SK-N-SH (cell line): ENCODE data around the gene TRMO.

Source experiments
- EP300 ChIP-seq, 2 experiments: IDR thresholded peaks; 2 replicates each; pipeline versions ENCODE4 v1.4.0 to v1.6.1; 2012; ENCODE audit warnings: borderline replicate concordance in 1 of 2, low read depth in 1 of 2, low read length in 1 of 2
- EZH2phosphoT487 ChIP-seq: fragments of 200-600 bp; sonication (generic); IDR thresholded peaks from 2 replicates; pipeline ENCODE4 v1.6.1; 2017; ENCODE audit warnings: low read depth, mixed run types, mild to moderate bottlenecking, antibody characterized with exemption, moderate library complexity, borderline replicate concordance
- FOSL2 ChIP-seq: IDR thresholded peaks from 2 replicates; pipeline ENCODE4 v1.4.0; 2012; ENCODE audit warnings: low read depth, mild to moderate bottlenecking, moderate library complexity, borderline replicate concordance
- FOXJ3 ChIP-seq: sonication (generic); formaldehyde crosslinking; IDR thresholded peaks from 2 replicates; pipeline ENCODE4 v1.5.1; 2020; ENCODE audit warnings: mild to moderate bottlenecking, missing genetic modification reagents
- MXI1 ChIP-seq: IDR thresholded peaks from 2 replicates; pipeline ENCODE4 v1.6.1; 2012; ENCODE audit warnings: mild to moderate bottlenecking, low read depth, low read length, improper control_type of control experiment
- POLR2AphosphoS5 ChIP-seq: IDR thresholded peaks from 2 replicates; pipeline ENCODE4 v1.6.1; 2012; ENCODE audit warnings: low read depth, low read length
- RFX5 ChIP-seq: IDR thresholded peaks from 2 replicates; pipeline ENCODE4 v1.6.1; 2012; ENCODE audit warnings: mild to moderate bottlenecking, improper control_type of control experiment, low read length
- SMC3 ChIP-seq: IDR thresholded peaks from 2 replicates; pipeline ENCODE4 v1.6.1; 2012; ENCODE audit warnings: low read depth, low read length, improper control_type of control experiment
- TAF1 ChIP-seq: IDR thresholded peaks from 2 replicates; pipeline ENCODE4 v1.6.1; 2012; ENCODE audit warnings: low read depth, mild to moderate bottlenecking, low read length, moderate library complexity, borderline replicate concordance
- YY1 ChIP-seq: IDR thresholded peaks from 2 replicates; pipeline ENCODE4 v1.4.0; 2012; ENCODE audit warnings: low read depth, mild to moderate bottlenecking
- TF ChIP-seq, protein P1 (sequence below): fragments of 200-600 bp; sonication (generic); IDR thresholded peaks from 2 replicates; pipeline ENCODE4 v1.6.1; 2017; ENCODE audit warnings: antibody characterized with exemption, mild to moderate bottlenecking, moderate library complexity

DNA sequence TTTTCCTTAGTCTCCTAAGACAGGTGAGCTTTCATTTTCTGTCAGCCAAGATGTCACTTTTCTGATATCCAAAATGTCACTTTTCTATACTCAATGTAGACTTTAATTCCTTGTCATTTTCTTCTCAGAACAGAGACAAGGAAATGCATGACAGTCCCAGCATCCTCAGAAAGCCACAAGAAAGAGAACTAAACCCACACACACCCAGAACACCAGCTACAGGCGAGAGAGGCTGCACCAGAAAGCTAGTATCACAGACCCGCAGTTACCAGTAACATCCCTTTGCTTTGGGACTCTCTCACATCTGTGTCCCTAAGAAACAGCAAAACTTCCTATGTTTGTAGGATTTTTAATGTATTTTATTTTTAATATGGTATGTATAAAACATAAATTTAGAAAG is 17.1 kb downstream of the TRMO start:
- TF ChIP-seq FOSL2 (no peak), SMC3 (no peak), EP300 (IDR thresholded peaks at IDR 0.05; ENCODE audit: borderline replicate concordance in 1 of 2, low read depth in 1 of 2, low read length in 1 of 2) (no peak), TAF1 (no peak), YY1 (no peak), FOXJ3 (CRISPR knock-in tag) (no peak), EZH2phosphoT487 (no peak), MXI1 (no peak), POLR2AphosphoS5 (no peak), RFX5 (no peak)
- TF ChIP-seq, protein P1, sequence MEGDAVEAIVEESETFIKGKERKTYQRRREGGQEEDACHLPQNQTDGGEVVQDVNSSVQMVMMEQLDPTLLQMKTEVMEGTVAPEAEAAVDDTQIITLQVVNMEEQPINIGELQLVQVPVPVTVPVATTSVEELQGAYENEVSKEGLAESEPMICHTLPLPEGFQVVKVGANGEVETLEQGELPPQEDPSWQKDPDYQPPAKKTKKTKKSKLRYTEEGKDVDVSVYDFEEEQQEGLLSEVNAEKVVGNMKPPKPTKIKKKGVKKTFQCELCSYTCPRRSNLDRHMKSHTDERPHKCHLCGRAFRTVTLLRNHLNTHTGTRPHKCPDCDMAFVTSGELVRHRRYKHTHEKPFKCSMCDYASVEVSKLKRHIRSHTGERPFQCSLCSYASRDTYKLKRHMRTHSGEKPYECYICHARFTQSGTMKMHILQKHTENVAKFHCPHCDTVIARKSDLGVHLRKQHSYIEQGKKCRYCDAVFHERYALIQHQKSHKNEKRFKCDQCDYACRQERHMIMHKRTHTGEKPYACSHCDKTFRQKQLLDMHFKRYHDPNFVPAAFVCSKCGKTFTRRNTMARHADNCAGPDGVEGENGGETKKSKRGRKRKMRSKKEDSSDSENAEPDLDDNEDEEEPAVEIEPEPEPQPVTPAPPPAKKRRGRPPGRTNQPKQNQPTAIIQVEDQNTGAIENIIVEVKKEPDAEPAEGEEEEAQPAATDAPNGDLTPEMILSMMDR = no peak
